Activated CD8-positive, alpha-beta memory T cell treated with anti-CD3 and anti-CD28 coated beads, Interleukin-2, amount 10 ng/mL, durations not matched to agents 7 days and 5 days (primary cell): ENCODE measurements around the gene POLR1A. TPM values are rescaled to one million over a fixed set of nuclear protein-coding genes. Genes with fewer than 3 reads are reported as not detected.

ENCODE experiments used
- ATAC-seq: fragments of 150-1000 bp; cut with Tn5 transposase; one replicate; pipeline ENCODE4 v1.10.0; 2021; ENCODE audit warnings: moderate library complexity
- CTCF ChIA-PET: fragments of 350-600 bp; sonication (Branson Sonifier 250); formaldehyde crosslinking; loops from one replicate; lab custom pipeline; 2021; ENCODE audit warnings: antibody characterized with exemption; lab: Charles Lee
- DNase-seq: peaks from one replicate; pipeline ENCODE4 v3.0.0-alpha.2; 2020
- H3K27ac Mint-ChIP-seq: one replicate; pipeline ENCODE4 v1.8.0; 2021; ENCODE audit warnings: mild to moderate bottlenecking, mixed read lengths
- H3K27me3 Mint-ChIP-seq: one replicate; pipeline ENCODE4 v1.8.0; 2021; ENCODE audit warnings: mixed read lengths
- H3K36me3 Mint-ChIP-seq: one replicate; pipeline ENCODE4 v1.8.0; 2021; ENCODE audit warnings: mild to moderate bottlenecking, mixed read lengths
- H3K4me1 Mint-ChIP-seq: one replicate; pipeline ENCODE4 v1.8.0; 2021; ENCODE audit warnings: mixed read lengths
- H3K4me3 Mint-ChIP-seq: one replicate; pipeline ENCODE4 v1.8.0; 2021; ENCODE audit warnings: mild to moderate bottlenecking, moderate library complexity, mixed read lengths
- H3K9me3 Mint-ChIP-seq: one replicate; pipeline ENCODE4 v1.8.0; 2022; ENCODE audit warnings: low read depth, mixed read lengths
- total RNA-seq, 2 experiments: library from RNA; stranded (reverse); gene quantifications; one replicate each; pipeline ENCODE4 v1.2.3, GENCODE V29; 2021

The POLR1A gene
- total RNA-seq, 2 experiments from 2014 or later: 38.2 to 51.2 TPM

GRCh38 chr2:86028766-86029381 lies 76.8 kb downstream of the POLR1A start:
- H3K9me3 Mint-ChIP-seq: no peaks in the 10 kb centered on the region
- H3K27ac Mint-ChIP-seq: no peak overlapping the region
- H3K4me1 Mint-ChIP-seq: peaks cover 4% of the 10 kb centered on the region
- H3K36me3 Mint-ChIP-seq: peaks cover 54% of the 10 kb centered on the region
- no peak for DNase-seq
- no peaks in the 10 kb centered on the region for H3K27me3 Mint-ChIP-seq
- CTCF ChIA-PET: interaction anchor here (2.0 to 2.7 kb wide), 3 partner anchors 12 to 202 kb away, joined by 4 to 9 read pairs (median 8); partner anchors contain the start of gene ST3GAL5
- no peak for ATAC-seq
- no peak overlapping the region for H3K4me3 Mint-ChIP-seq

GRCh38 chr2:86027922-86028765 lies 77.5 kb downstream of the POLR1A start:
- Mint-ChIP-seq H3K9me3 (no peaks in the 10 kb centered on the region), H3K4me3 (no peak overlapping the region), H3K27me3 (no peaks in the 10 kb centered on the region), H3K36me3 (peaks cover 52% of the 10 kb centered on the region), H3K27ac (peak overlapping the region; percentile 1), H3K4me1 (peaks cover 7% of the 10 kb centered on the region)
- ATAC-seq (no peak), DNase-seq (no peak)
- CTCF ChIA-PET: interaction anchor here (2.0 to 2.7 kb wide), 3 partner anchors 13 to 201 kb away, joined by 4 to 9 read pairs (median 8); partner anchors contain the start of gene ST3GAL5

GRCh38 chr2:86027196-86027921 lies 78.3 kb downstream of the POLR1A start:
- Mint-ChIP-seq H3K4me3 (no peak overlapping the region), H3K36me3 (peaks cover 45% of the 10 kb centered on the region), H3K27ac (no peak overlapping the region), H3K9me3 (no peaks in the 10 kb centered on the region), H3K4me1 (peaks cover 9% of the 10 kb centered on the region), H3K27me3 (no peaks in the 10 kb centered on the region)
- CTCF ChIA-PET: interaction anchor here (2.0 to 2.3 kb wide), 3 partner anchors 9 to 138 kb away, joined by 4 to 9 read pairs (median 6); partner anchors contain the start of gene ST3GAL5
- DNase-seq (no peak), ATAC-seq (no peak)

GRCh38 chr2:86026744-86027065 lies 79.0 kb downstream of the POLR1A start:
- H3K27ac Mint-ChIP-seq: peak overlapping the region; percentile 18
- H3K36me3 Mint-ChIP-seq: peaks cover 42% of the 10 kb centered on the region
- H3K4me3 Mint-ChIP-seq: no peak overlapping the region
- CTCF ChIA-PET: interaction anchor here (0.7 to 2.2 kb wide), 3 partner anchors 9 to 137 kb away, joined by 3 to 6 read pairs (median 3); partner anchors contain the start of gene ST3GAL5
- no peaks in the 10 kb centered on the region for H3K9me3 Mint-ChIP-seq
- no peak for DNase-seq
- H3K27me3 Mint-ChIP-seq: no peaks in the 10 kb centered on the region
- no peak for ATAC-seq
- H3K4me1 Mint-ChIP-seq: peaks cover 9% of the 10 kb centered on the region

- Mint-ChIP-seq H3K27me3 (no peaks in the 10 kb centered on the region), H3K4me1 (peaks cover 9% of the 10 kb centered on the region), H3K9me3 (no peaks in the 10 kb centered on the region), H3K4me3 (no peak overlapping the region), H3K36me3 (peaks cover 38% of the 10 kb centered on the region), H3K27ac (no peak overlapping the region)
- ATAC-seq (no peak), DNase-seq (no peak)
- CTCF ChIA-PET: interaction anchor here (0.7 to 2.2 kb wide), 4 partner anchors 10 to 137 kb away, joined by 3 to 6 read pairs (median 3); partner anchors contain the start of gene ST3GAL5
Measured at GRCh38 chr2:86025976-86026743, 79.5 kb downstream of the POLR1A start.

GRCh38 chr2:86025229-86025820 lies 80.4 kb downstream of the POLR1A start:
- CTCF ChIA-PET: interaction anchor here (0.8 to 2.2 kb wide), 3 partner anchors 11 to 54 kb away, joined by 3 to 6 read pairs (median 3); no protein-coding TSS in a partner anchor
- no peak for ATAC-seq
- Mint-ChIP-seq H3K27ac (no peak overlapping the region), H3K27me3 (no peaks in the 10 kb centered on the region), H3K4me3 (no peak overlapping the region), H3K9me3 (no peaks in the 10 kb centered on the region), H3K36me3 (peaks cover 33% of the 10 kb centered on the region), H3K4me1 (peaks cover 11% of the 10 kb centered on the region)
- no peak for DNase-seq

- peak overlapping the region; percentile 25 for H3K27ac Mint-ChIP-seq
- H3K4me3 Mint-ChIP-seq: no peak overlapping the region
- H3K9me3 Mint-ChIP-seq: no peaks in the 10 kb centered on the region
- no peaks in the 10 kb centered on the region for H3K27me3 Mint-ChIP-seq
- ATAC-seq (no peak), DNase-seq (no peak)
- CTCF ChIA-PET: interaction anchor here (0.7 to 2.0 kb wide), 3 partner anchors 12 to 96 kb away, joined by 3 to 4 read pairs (median 3); no protein-coding TSS in a partner anchor
- peaks cover 11% of the 10 kb centered on the region for H3K4me1 Mint-ChIP-seq
- peaks cover 20% of the 10 kb centered on the region for H3K36me3 Mint-ChIP-seq
Measured at GRCh38 chr2:86023366-86023712, 82.3 kb downstream of the POLR1A start.

GRCh38 chr2:86022661-86023365 lies 82.9 kb downstream of the POLR1A start:
- CTCF ChIA-PET: interaction anchor here (1.1 to 2.0 kb wide), 2 partner anchors 11 to 23 kb away, joined by 3 to 4 read pairs; no protein-coding TSS in a partner anchor
- Mint-ChIP-seq H3K9me3 (no peaks in the 10 kb centered on the region), H3K27ac (peak overlapping the region; percentile 25), H3K4me3 (no peak overlapping the region), H3K4me1 (peaks cover 11% of the 10 kb centered on the region), H3K27me3 (no peaks in the 10 kb centered on the region), H3K36me3 (peaks cover 14% of the 10 kb centered on the region)
- no peak for ATAC-seq
- DNase-seq: no peak

- Mint-ChIP-seq H3K4me3 (no peak overlapping the region), H3K4me1 (peaks cover 18% of the 10 kb centered on the region), H3K36me3 (peaks cover 13% of the 10 kb centered on the region), H3K27me3 (no peaks in the 10 kb centered on the region), H3K9me3 (no peaks in the 10 kb centered on the region), H3K27ac (peak overlapping the region; percentile 8)
- ATAC-seq (no peak), DNase-seq (no peak)
- CTCF ChIA-PET: interaction anchor here (1.1 to 2.0 kb wide), 2 partner anchors 12 to 22 kb away, joined by 3 to 4 read pairs; no protein-coding TSS in a partner anchor
Measured at GRCh38 chr2:86021396-86022378, 84.0 kb downstream of the POLR1A start.

- H3K27ac Mint-ChIP-seq: no peak overlapping the region
- peaks cover 21% of the 10 kb centered on the region for H3K4me1 Mint-ChIP-seq
- no peaks in the 10 kb centered on the region for H3K27me3 Mint-ChIP-seq
- no peak overlapping the region for H3K4me3 Mint-ChIP-seq
- DNase-seq (no peak), ATAC-seq (no peak)
- CTCF ChIA-PET: no interaction called here
- peaks cover 13% of the 10 kb centered on the region for H3K36me3 Mint-ChIP-seq
- no peaks in the 10 kb centered on the region for H3K9me3 Mint-ChIP-seq
Measured at GRCh38 chr2:86020984-86021383, 84.7 kb downstream of the POLR1A start.

GRCh38 chr2:86019121-86019520 lies 86.6 kb downstream of the POLR1A start:
- Mint-ChIP-seq H3K4me1 (peaks cover 21% of the 10 kb centered on the region), H3K4me3 (no peak overlapping the region), H3K27ac (no peak overlapping the region), H3K36me3 (peaks cover 13% of the 10 kb centered on the region), H3K27me3 (no peaks in the 10 kb centered on the region), H3K9me3 (peaks cover 6% of the 10 kb centered on the region)
- no peak for DNase-seq
- ATAC-seq: no peak
- CTCF ChIA-PET: interaction anchor here (1.4 kb wide), 2 partner anchors 17 to 281 kb away, joined by 3 read pairs; no protein-coding TSS in a partner anchor
